GM12874 (cell line): ENCODE measurements around the gene GALE.

ENCODE experiments used
- CTCF ChIP-seq: IDR thresholded peaks from 2 replicates; pipeline ENCODE4 v1.5.1; 2011; ENCODE audit warnings: low read depth, mild to moderate bottlenecking, control low read depth, low read length, moderate library complexity; ENCODE audit not compliant: insufficient read depth

Gene GALE

GRCh38 chr1:23827717-23828116 is 27.2 kb upstream of the GALE start:
- TF ChIP-seq CTCF: no peak

GRCh38 chr1:23825762-23826522 is 25.4 kb upstream of the GALE start:
- TF ChIP-seq CTCF: no peak

- TF ChIP-seq CTCF: no peak
These were observed 24.7 kb upstream of the GALE start, which contains the start of gene HMGCL for GRCh38 chr1:23825076-23825761. Gene HMGCL (minus strand): TSS chr1:23825429. CDS start chr1:23825415, 14 bp downstream.

- TF ChIP-seq CTCF: no peak
These were observed 24.1 kb upstream of the GALE start for GRCh38 chr1:23824711-23825075.

GRCh38 chr1:23823767-23824166 is 23.2 kb upstream of the GALE start:
- TF ChIP-seq CTCF: no peak

GRCh38 chr1:23817633-23818032 is 17.1 kb upstream of the GALE start:
- TF ChIP-seq CTCF: no peak

- TF ChIP-seq CTCF: no peak
These were observed 16.4 kb upstream of the GALE start for GRCh38 chr1:23816906-23817305.
